SK-N-SH (cell line): ENCODE results near the gene SLC22A7. TPM values are rescaled to one million over a fixed set of nuclear protein-coding genes. Genes with fewer than 3 reads are reported as not detected.

Source experiments
- CTCF ChIA-PET: fragments of 300-600, 350-600 bp; formaldehyde crosslinking; extraction: SDS; loops from one replicate; lab custom pipeline; 2021; lab: Yijun Ruan, JAX
- POLR2A ChIA-PET: fragments of 350-600 bp; sonication (Branson Sonifier 250); formaldehyde crosslinking; extraction: SDS; loops from one replicate; lab custom pipeline; 2020; ENCODE audit warnings: antibody characterized with exemption, inconsistent platforms; lab: Yijun Ruan, JAX
- DNase-seq: peaks from one replicate; pipeline ENCODE4 v3.0.0; 2012
- H2AFZ ChIP-seq: fragments of 200-600 bp; sonication (generic); 2 replicates; pipeline ENCODE4 v1.8.1; 2016; ENCODE audit warnings: antibody characterized with exemption, mild to moderate bottlenecking, low read depth
- H3F3A ChIP-seq: fragments of 200-600 bp; sonication (generic); replicated peaks from 2 replicates; pipeline ENCODE3; 2016; ENCODE audit warnings: antibody characterized with exemption, mild to moderate bottlenecking; ENCODE audit not compliant: insufficient read depth
- H3K27ac ChIP-seq, 2 experiments: fragments of 200-500 bp in 1 of 2; fragments of 200-600 bp in 1 of 2; sonication (Bioruptor generic) in 1 of 2; sonication (generic), shearing (Covaris generic) in 1 of 2; 2 replicates each; pipeline versions ENCODE4 v1.5.1 to v1.6.1; 2014 to 2016; ENCODE audit warnings: low read depth in 2 of 2, inconsistent platforms in 1 of 2, low read length in 1 of 2, mild to moderate bottlenecking in 1 of 2, mixed read lengths in 1 of 2
- H3K27me3 ChIP-seq: fragments of 200-600 bp; sonication (generic), shearing (Covaris generic); 2 replicates; pipeline ENCODE4 v1.6.1; 2016; ENCODE audit warnings: mixed run types; ENCODE audit not compliant: insufficient read depth
- H3K36me3 ChIP-seq, 2 experiments: fragments of 200-500 bp in 1 of 2; fragments of 200-600 bp in 1 of 2; sonication (Bioruptor generic) in 1 of 2; sonication (generic) in 1 of 2; replicated peaks in 1 of 2; 2 replicates each; pipeline versions ENCODE3 to v1.5.1; 2014 to 2016; ENCODE audit warnings: low read length in 1 of 2, mild to moderate bottlenecking in 1 of 2; ENCODE audit not compliant: insufficient read depth in 2 of 2, control insufficient read depth in 1 of 2
- H3K4me1 ChIP-seq, 2 experiments: fragments of 200-500 bp in 1 of 2; fragments of 200-600 bp in 1 of 2; sonication (Bioruptor generic) in 1 of 2; sonication (generic), shearing (Covaris generic) in 1 of 2; 2 replicates each; pipeline versions ENCODE4 v1.5.1 to v1.6.1; 2014 to 2016; ENCODE audit warnings: low read depth in 1 of 2, low read length in 1 of 2, mixed run types in 1 of 2; ENCODE audit not compliant: insufficient read depth in 2 of 2, control insufficient read depth in 1 of 2
- H3K4me2 ChIP-seq: fragments of 200-600 bp; sonication (generic), shearing (Covaris generic); 2 replicates; pipeline ENCODE4 v1.6.1; 2017; ENCODE audit warnings: mixed run types
- H3K4me3 ChIP-seq, 2 experiments: fragments of 200-500 bp in 1 of 2; fragments of 200-600 bp in 1 of 2; sonication (Bioruptor generic) in 1 of 2; sonication (generic), shearing (Covaris generic) in 1 of 2; 2 replicates each; pipeline versions ENCODE4 v1.5.1 to v1.8.1; 2014 to 2016; ENCODE audit warnings: low read depth in 2 of 2, inconsistent platforms in 1 of 2, low read length in 1 of 2, mild to moderate bottlenecking in 1 of 2, mixed read lengths in 1 of 2, moderate library complexity in 1 of 2
- H3K79me2 ChIP-seq: fragments of 200-600 bp; sonication (generic); 2 replicates; pipeline ENCODE4 v1.8.1; 2017; ENCODE audit warnings: mild to moderate bottlenecking; ENCODE audit not compliant: insufficient read depth
- H3K9ac ChIP-seq: fragments of 200-600 bp; sonication (generic); 2 replicates; pipeline ENCODE4 v1.6.1; 2017; ENCODE audit warnings: mixed run types
- H3K9me2 ChIP-seq: fragments of 200-600 bp; sonication (generic); 2 replicates; pipeline ENCODE4 v1.6.1; 2017; ENCODE audit warnings: mixed run types
- H3K9me3 ChIP-seq: fragments of 200-600 bp; sonication (generic); 2 replicates; pipeline ENCODE4 v1.6.1; 2017; ENCODE audit warnings: mixed run types, mild to moderate bottlenecking, moderate library complexity
- H4K20me1 ChIP-seq: fragments of 200-600 bp; sonication (generic); 2 replicates; pipeline ENCODE4 v1.6.1; 2017; ENCODE audit warnings: mild to moderate bottlenecking, mixed run types; ENCODE audit not compliant: insufficient read depth
- CTCF ChIP-seq: fragments of 200-600 bp; sonication (generic); IDR thresholded peaks from 2 replicates; pipeline ENCODE4 v1.6.1; 2017; ENCODE audit warnings: antibody characterized with exemption, mild to moderate bottlenecking, moderate library complexity
- FOSL2 ChIP-seq: IDR thresholded peaks from 2 replicates; pipeline ENCODE4 v1.4.0; 2012; ENCODE audit warnings: low read depth, mild to moderate bottlenecking, moderate library complexity, borderline replicate concordance
- MXI1 ChIP-seq: IDR thresholded peaks from 2 replicates; pipeline ENCODE4 v1.6.1; 2012; ENCODE audit warnings: mild to moderate bottlenecking, low read depth, low read length, improper control_type of control experiment
- NFIC ChIP-seq: IDR thresholded peaks from 2 replicates; pipeline ENCODE4 v1.4.0; 2012; ENCODE audit warnings: borderline replicate concordance
- NRF1 ChIP-seq: IDR thresholded peaks from 2 replicates; pipeline ENCODE4 v1.6.1; 2012; ENCODE audit warnings: low read depth, mild to moderate bottlenecking, low read length
- POLR2AphosphoS5 ChIP-seq: IDR thresholded peaks from 2 replicates; pipeline ENCODE4 v1.6.1; 2012; ENCODE audit warnings: low read depth, low read length
- RAD21 ChIP-seq: IDR thresholded peaks from 2 replicates; pipeline ENCODE4 v1.6.1; 2012; ENCODE audit warnings: mild to moderate bottlenecking, low read length
- RCOR1 ChIP-seq: fragments of 150-350 bp; IDR thresholded peaks from 2 replicates; pipeline ENCODE4 v1.6.1; 2017; ENCODE audit warnings: antibody characterized with exemption, low read length
- SMC3 ChIP-seq: IDR thresholded peaks from 2 replicates; pipeline ENCODE4 v1.6.1; 2012; ENCODE audit warnings: low read depth, low read length, improper control_type of control experiment
- TEAD4 ChIP-seq: IDR thresholded peaks from 2 replicates; pipeline ENCODE4 v1.4.0; 2012; ENCODE audit warnings: mild to moderate bottlenecking, borderline replicate concordance; ENCODE audit not compliant: insufficient read depth
- USF1 ChIP-seq: IDR thresholded peaks from 2 replicates; pipeline ENCODE4 v1.4.0; 2012; ENCODE audit warnings: low read depth, borderline replicate concordance
- WGBS: methylation state at CpG from one replicate; pipeline ENCODE4 v1.1.6; 2017; ENCODE audit warnings: low lambda C conversion rate; 5-methylcytosine and 5-hydroxymethylcytosine counted together
- polyA plus RNA-seq, 3 experiments: library from polyadenylated mRNA; depleted of rRNA; stranded (reverse); fragments of >200 nt; gene quantifications; 2 replicates each; pipeline ENCODE4 v1.2.3, GENCODE V29; 2012

Gene SLC22A7
- polyA plus RNA-seq, 1 of the 3 experiments (the other 2 are of a cell fraction) = not detected

GRCh38 chr6:43262780-43263313, 35.2 kb upstream of the SLC22A7 start:
- DNase-seq = no peak
- H3K9ac ChIP-seq = no peak overlapping the region
- H3K4me3 ChIP-seq = no peak overlapping the region
- no peak overlapping the region for H2AFZ ChIP-seq
- ChIA-PET POLR2A (no interaction called here), CTCF (interaction anchor here (1.0 kb wide), 1 partner anchor 13 kb away, joined by 3 read pairs; no protein-coding TSS in a partner anchor)
- no peaks in the 10 kb centered on the region for H3K36me3 ChIP-seq
- H3K4me2 ChIP-seq = no peak overlapping the region
- H3K9me2 ChIP-seq = no peaks in the 10 kb centered on the region
- no peaks in the 10 kb centered on the region for H3K79me2 ChIP-seq
- no peak overlapping the region for H3K27ac ChIP-seq
- H3K27me3 ChIP-seq = no peaks in the 10 kb centered on the region
- TF ChIP-seq RCOR1 (no peak), USF1 (no peak), NFIC (no peak), MXI1 (no peak), TEAD4 (no peak), NRF1 (no peak), FOSL2 (no peak), POLR2AphosphoS5 (no peak)
- 93% methylated on average over 24 of the region's 39 CpGs for WGBS
- no peaks in the 10 kb centered on the region for H3F3A ChIP-seq
- H4K20me1 ChIP-seq = no peaks in the 10 kb centered on the region
- H3K9me3 ChIP-seq = no peaks in the 10 kb centered on the region
- no peaks in the 10 kb centered on the region; a peak in 1 of 4 replicates for H3K4me1 ChIP-seq

DNA sequence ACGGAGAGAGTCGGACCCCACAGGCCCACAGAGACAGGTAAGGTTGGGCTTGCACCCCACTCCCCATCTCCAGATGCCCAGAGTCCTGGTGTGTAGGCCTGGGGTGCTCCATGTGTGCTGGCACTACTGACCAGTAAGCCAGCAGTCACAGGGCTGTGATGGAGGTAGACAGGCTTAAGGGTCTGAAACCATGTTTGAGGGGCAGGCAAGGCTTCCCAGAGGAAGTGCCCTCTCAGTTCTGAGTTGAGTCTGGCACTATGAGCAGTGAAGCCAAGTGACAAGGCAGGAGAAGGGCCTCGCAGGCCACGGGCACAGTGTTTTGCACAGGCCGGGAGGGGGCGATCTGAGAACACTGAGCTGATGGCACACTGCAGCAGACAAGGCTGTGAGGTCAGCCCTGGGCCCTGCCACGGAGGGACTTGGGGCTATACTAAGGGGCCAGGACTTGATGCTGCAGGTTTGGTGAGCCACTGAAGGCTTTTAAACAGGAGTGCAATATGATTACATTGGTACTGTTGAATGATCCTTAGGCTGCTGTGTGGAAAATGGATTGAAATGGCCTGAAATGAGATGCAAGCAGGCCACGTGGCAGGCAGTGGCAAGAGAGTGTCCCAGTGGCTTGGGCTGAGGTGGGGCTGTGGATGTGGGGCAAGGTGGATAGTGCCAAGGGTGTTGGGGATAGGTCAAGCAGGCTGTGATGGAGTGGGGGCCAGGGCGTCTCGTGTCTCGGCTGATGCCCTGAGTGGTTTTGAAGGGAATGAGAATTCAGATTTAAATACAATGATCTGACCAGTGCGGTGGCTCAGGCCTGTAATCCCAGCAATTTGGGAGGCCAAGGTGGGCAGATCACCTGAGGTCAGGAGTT, 34.5 kb upstream of the SLC22A7 start:
- Histone ChIP-seq H3F3A (no peaks in the 10 kb centered on the region), H3K27ac (no peak overlapping the region), H3K4me2 (no peak overlapping the region), H4K20me1 (no peaks in the 10 kb centered on the region), H3K4me3 (no peak overlapping the region; a peak in 1 of 4 replicates), H2AFZ (no peak overlapping the region), H3K4me1 (peaks cover 0 to 6% of the 10 kb centered on the region in 2 experiments; a peak in 1 of 4 replicates), H3K9me2 (no peaks in the 10 kb centered on the region), H3K9me3 (no peaks in the 10 kb centered on the region), H3K79me2 (no peaks in the 10 kb centered on the region), H3K9ac (no peak overlapping the region), H3K27me3 (no peaks in the 10 kb centered on the region), H3K36me3 (no peaks in the 10 kb centered on the region)
- TF ChIP-seq TEAD4 (no peak), SMC3 (peak; percentile 70), CTCF (peak; percentile 77), RAD21 (peak; percentile 77)
- CTCF ChIA-PET = interaction anchor here (0.8 to 1.0 kb wide), 2 partner anchors 12 to 14 kb away, joined by 3 read pairs; no protein-coding TSS in a partner anchor
- WGBS = 74% methylated on average over 8 of the region's 12 CpGs
- DNase-seq = peak; percentile 68
- POLR2A ChIA-PET = no interaction called here
